GM19372 (cell line): ENCODE measurements around the gene LRRC19.
A peak's percentile ranks its signal among the peaks of the same experiment; 100 is the strongest.

Source experiments
- ATAC-seq: cut with Tn5 transposase; IDR thresholded peaks from one replicate; pipeline ENCODE4 v1.9.1; 2021; ENCODE audit warnings: mild to moderate bottlenecking, low read depth, moderate library complexity; ENCODE audit not compliant: unreplicated experiment

LRRC19 gene

GRCh38 chr9:27005491-27005890, at the start of gene LRRC19:
Gene LRRC19, minus strand, starts transcription at chr9:27005672. Its CDS starts 5,978 bp downstream, at chr9:26999694.
- ATAC-seq: no peak

GRCh38 chr9:27054841-27055240, 49.4 kb upstream of the LRRC19 start:
- ATAC-seq: no peak

- ATAC-seq: no peak
These were observed 48.7 kb upstream of the LRRC19 start for GRCh38 chr9:27054125-27054524.

- no peak for ATAC-seq
These were observed 48.0 kb upstream of the LRRC19 start for GRCh38 chr9:27053369-27054022.

GRCh38 chr9:27047136-27047535, 41.7 kb upstream of the LRRC19 start:
- ATAC-seq: no peak

- ATAC-seq: no peak
These were observed 37.7 kb upstream of the LRRC19 start for GRCh38 chr9:27043176-27043575.

GRCh38 chr9:27042476-27042875, 37.0 kb upstream of the LRRC19 start:
- no peak for ATAC-seq

GRCh38 chr9:27041746-27042145, 36.3 kb upstream of the LRRC19 start:
- ATAC-seq: no peak

GRCh38 chr9:27037499-27037898, 32.0 kb upstream of the LRRC19 start:
- no peak for ATAC-seq

- peak; percentile 79 for ATAC-seq
These were observed 28.4 kb upstream of the LRRC19 start for GRCh38 chr9:27033815-27034403.

- no peak for ATAC-seq
These were observed 23.7 kb upstream of the LRRC19 start for GRCh38 chr9:27029186-27029585.

GRCh38 chr9:27022920-27023319, 17.4 kb upstream of the LRRC19 start:
- ATAC-seq: no peak

GRCh38 chr9:27019589-27019988, 14.1 kb upstream of the LRRC19 start:
- ATAC-seq: no peak

- ATAC-seq: no peak
These were observed 1.9 kb downstream of the LRRC19 start for GRCh38 chr9:27003426-27004077.

GRCh38 chr9:26995810-26996209, 9.7 kb downstream of the LRRC19 start:
- no peak for ATAC-seq

- ATAC-seq: no peak
These were observed 22.1 kb downstream of the LRRC19 start for GRCh38 chr9:26983340-26983739.

- ATAC-seq: no peak
These were observed 29.5 kb downstream of the LRRC19 start for GRCh38 chr9:26975728-26976707.

- ATAC-seq: no peak
These were observed 30.5 kb downstream of the LRRC19 start for GRCh38 chr9:26974927-26975326.

- no peak for ATAC-seq
These were observed 31.5 kb downstream of the LRRC19 start for GRCh38 chr9:26973989-26974388.

GRCh38 chr9:26971721-26972120, 33.8 kb downstream of the LRRC19 start:
- no peak for ATAC-seq

GRCh38 chr9:26956860-26957233, 48.6 kb downstream of the LRRC19 start:
- no peak for ATAC-seq
